ENCODE measurements around the gene ADIRF. TPM values are rescaled to one million over a fixed set of nuclear protein-coding genes. Genes with fewer than 3 reads are reported as not detected.
A peak's percentile ranks its signal among the peaks of the same experiment; 100 is the strongest.

ADIRF gene
- total RNA-seq, 1 donor from 2014 or later: 1.4 TPM

- TF ChIP-seq, protein P1, sequence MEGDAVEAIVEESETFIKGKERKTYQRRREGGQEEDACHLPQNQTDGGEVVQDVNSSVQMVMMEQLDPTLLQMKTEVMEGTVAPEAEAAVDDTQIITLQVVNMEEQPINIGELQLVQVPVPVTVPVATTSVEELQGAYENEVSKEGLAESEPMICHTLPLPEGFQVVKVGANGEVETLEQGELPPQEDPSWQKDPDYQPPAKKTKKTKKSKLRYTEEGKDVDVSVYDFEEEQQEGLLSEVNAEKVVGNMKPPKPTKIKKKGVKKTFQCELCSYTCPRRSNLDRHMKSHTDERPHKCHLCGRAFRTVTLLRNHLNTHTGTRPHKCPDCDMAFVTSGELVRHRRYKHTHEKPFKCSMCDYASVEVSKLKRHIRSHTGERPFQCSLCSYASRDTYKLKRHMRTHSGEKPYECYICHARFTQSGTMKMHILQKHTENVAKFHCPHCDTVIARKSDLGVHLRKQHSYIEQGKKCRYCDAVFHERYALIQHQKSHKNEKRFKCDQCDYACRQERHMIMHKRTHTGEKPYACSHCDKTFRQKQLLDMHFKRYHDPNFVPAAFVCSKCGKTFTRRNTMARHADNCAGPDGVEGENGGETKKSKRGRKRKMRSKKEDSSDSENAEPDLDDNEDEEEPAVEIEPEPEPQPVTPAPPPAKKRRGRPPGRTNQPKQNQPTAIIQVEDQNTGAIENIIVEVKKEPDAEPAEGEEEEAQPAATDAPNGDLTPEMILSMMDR (conservative IDR thresholded peaks at IDR 0.05; ENCODE audit: low read depth, low read length): no peak
- DNase-seq (ENCODE audit: low read depth): no peak
- peak overlapping the region; percentile 73 for H3K4me3 ChIP-seq (ENCODE audit: low read depth, low read length)
These were observed 693 bp downstream of the ADIRF start for GRCh38 chr10:86968994-86969355.

DNA sequence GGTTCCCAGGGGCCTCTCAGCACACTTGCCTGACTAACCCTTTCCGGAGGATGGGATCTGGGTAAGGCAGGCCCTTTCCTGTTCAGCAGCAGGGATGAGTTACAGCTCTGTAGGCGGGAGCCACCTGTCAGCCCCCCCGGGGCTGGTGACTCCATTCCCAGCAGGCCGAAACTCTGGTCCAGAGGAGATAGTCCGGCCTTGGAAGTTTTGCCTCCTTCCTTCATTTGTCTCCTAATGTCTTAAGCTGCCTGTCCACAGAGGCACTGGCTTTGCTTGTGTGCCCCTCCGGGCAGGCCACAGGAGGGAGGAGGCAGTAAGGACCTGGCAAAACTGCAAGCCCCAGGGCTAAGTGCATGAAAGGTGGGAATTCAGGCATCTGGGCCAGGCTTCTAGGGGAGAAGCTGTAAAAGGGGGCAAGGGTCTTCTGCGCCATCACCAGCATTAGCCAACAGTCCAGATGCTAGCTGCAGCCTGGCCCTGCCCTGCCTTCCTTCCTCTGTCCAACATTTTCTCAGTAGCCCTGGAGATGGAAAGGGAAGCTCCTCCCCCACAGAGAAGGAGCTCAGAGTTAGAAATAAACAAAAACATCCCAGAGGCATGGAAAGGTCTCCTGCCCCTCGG is 1.2 kb downstream of the ADIRF start:
- no peak for DNase-seq (ENCODE audit: low read depth)
- TF ChIP-seq, protein P1 (conservative IDR thresholded peaks at IDR 0.05; ENCODE audit: low read depth, low read length): no peak
- peak overlapping the region; percentile 73 for H3K4me3 ChIP-seq (ENCODE audit: low read depth, low read length)

DNA sequence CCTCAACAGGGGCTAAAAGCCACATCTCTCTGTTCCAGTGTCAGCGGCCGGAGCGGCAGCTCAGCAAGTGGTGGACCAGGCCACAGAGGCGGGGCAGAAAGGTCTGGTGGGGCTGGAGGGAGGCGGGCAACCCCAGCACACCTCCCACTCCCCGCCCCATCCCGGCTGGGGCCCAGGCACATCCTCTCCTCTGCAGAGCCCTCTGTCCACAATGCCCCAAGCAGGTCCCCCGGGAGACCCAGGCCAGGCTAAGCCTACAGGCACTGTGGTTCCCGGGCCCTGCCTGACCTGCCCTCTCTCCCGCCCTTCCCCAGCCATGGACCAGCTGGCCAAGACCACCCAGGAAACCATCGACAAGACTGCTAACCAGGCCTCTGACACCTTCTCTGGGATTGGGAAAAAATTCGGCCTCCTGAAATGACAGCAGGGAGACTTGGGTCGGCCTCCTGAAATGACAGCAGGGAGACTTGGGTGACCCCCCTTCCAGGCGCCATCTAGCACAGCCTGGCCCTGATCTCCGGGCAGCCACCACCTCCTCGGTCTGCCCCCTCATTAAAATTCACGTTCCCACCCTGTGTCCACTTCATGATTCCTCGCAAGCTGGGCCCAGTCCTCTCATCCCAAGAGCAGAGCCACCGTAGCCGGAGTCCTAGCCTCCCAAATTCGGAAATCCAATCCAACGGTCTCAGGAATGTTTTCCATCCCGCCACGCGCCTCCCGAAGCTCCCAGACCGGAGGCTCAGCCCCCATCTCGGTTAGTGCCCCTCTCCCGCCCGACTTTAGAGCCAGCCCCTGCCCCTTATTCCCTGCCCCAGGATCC is 2.1 kb downstream of the ADIRF start:
- H3K4me3 ChIP-seq (ENCODE audit: low read depth, low read length): peak overlapping the region; percentile 73
- DNase-seq (ENCODE audit: low read depth): no peak
- TF ChIP-seq, protein P1 (conservative IDR thresholded peaks at IDR 0.05; ENCODE audit: low read depth, low read length): no peak

- H3K4me3 ChIP-seq (ENCODE audit: low read depth, low read length): peak overlapping the region; percentile 73
- TF ChIP-seq, protein P1 (conservative IDR thresholded peaks at IDR 0.05; ENCODE audit: low read depth, low read length): no peak
- no peak for DNase-seq (ENCODE audit: low read depth)
These were observed 2.6 kb downstream of the ADIRF start for GRCh38 chr10:86970982-86971231.

- TF ChIP-seq, protein P1 (conservative IDR thresholded peaks at IDR 0.05; ENCODE audit: low read depth, low read length): peak; percentile 22
- peak overlapping the region; percentile 73 for H3K4me3 ChIP-seq (ENCODE audit: low read depth, low read length)
- no peak for DNase-seq (ENCODE audit: low read depth)
These were observed 3.1 kb downstream of the ADIRF start for GRCh38 chr10:86971232-86971991.

GRCh38 chr10:86972613-86973380 is 4.5 kb downstream of the ADIRF start:
- DNase-seq (ENCODE audit: low read depth): no peak
- TF ChIP-seq, protein P1 (conservative IDR thresholded peaks at IDR 0.05; ENCODE audit: low read depth, low read length): no peak
- H3K4me3 ChIP-seq (ENCODE audit: low read depth, low read length): no peak overlapping the region
